Erythroblast (primary cell): ENCODE measurements around the gene CRB2.

ENCODE experiments used
- GATA1 ChIP-seq: IDR thresholded peaks from 2 replicates; pipeline ENCODE4 v1.6.1; 2011; ENCODE audit warnings: low read depth, mild to moderate bottlenecking, control low read depth, low read length, moderate library complexity
- POLR2A ChIP-seq: IDR thresholded peaks from 2 replicates; pipeline ENCODE4 v1.6.1; 2011; ENCODE audit warnings: mild to moderate bottlenecking, low read length

- TF ChIP-seq POLR2A (no peak), GATA1 (no peak)
These were observed 46.4 kb upstream of the CRB2 start for GRCh38 chr9:123309611-123310010.
